ENCODE data around the gene CCDC158.

- TF ChIP-seq EP300 (IDR thresholded peaks at IDR 0.05) = no peak
- TF ChIP-seq POLR2AphosphoS5 (IDR thresholded peaks at IDR 0.05) = no peak
- TF ChIP-seq CTCF (IDR thresholded peaks at IDR 0.05) = no peak
Measured at GRCh38 chr4:76276813-76277212, 144.1 kb downstream of the CCDC158 start.

Data from gastroesophageal sphincter (tissue), 3 donors.